PC-9 (cell line): ENCODE data around the gene IL5. TPM values are rescaled to one million over a fixed set of nuclear protein-coding genes. Genes with fewer than 3 reads are reported as not detected.

ENCODE experiments used
- BruUV-seq: library from RNA; stranded (reverse); fragments of 400-500 nt; replicated peaks from 2 replicates; lab custom pipeline; 2021; lab: Mats Ljungman, UMichigan
- CTCF ChIA-PET: fragments of 300-600 bp; sonication (Branson Sonifier 250); formaldehyde crosslinking; loops from one replicate; lab custom pipeline; 2022; ENCODE audit warnings: antibody characterized with exemption; lab: Charles Lee
- POLR2A ChIA-PET: fragments of 300-600 bp; sonication (Branson Sonifier 250); formaldehyde crosslinking; loops from one replicate; lab custom pipeline; 2022; ENCODE audit warnings: antibody characterized with exemption; ENCODE audit not compliant: unreplicated experiment; lab: Charles Lee
- DNase-seq, 2 experiments: peaks; one replicate each; pipeline versions ENCODE4 v3.0.0 to v3.0.0-alpha.2; 2015 to 2022; ENCODE audit warnings: mixed read lengths in 1 of 2
- H2AFZ ChIP-seq: fragments of 200-600 bp; sonication (generic); 2 replicates; pipeline ENCODE4 v1.8.1; 2017; ENCODE audit warnings: antibody characterized with exemption
- H3F3A ChIP-seq: fragments of 200-600 bp; sonication (generic); 2 replicates; pipeline ENCODE4 v1.8.1; 2017; ENCODE audit warnings: antibody characterized with exemption, mild to moderate bottlenecking, low read depth; ENCODE audit not compliant: insufficient read depth
- H3K27ac ChIP-seq: fragments of 200-600 bp; sonication (generic); 2 replicates; pipeline ENCODE4 v1.6.1; 2016; ENCODE audit warnings: mixed run types
- H3K27me3 ChIP-seq: fragments of 200-600 bp; sonication (generic); 2 replicates; pipeline ENCODE4 v1.6.1; 2016; ENCODE audit warnings: low read depth, mixed run types; ENCODE audit not compliant: insufficient read depth
- H3K36me3 ChIP-seq: fragments of 200-600 bp; sonication (generic); 2 replicates; pipeline ENCODE4 v1.6.1; 2016; ENCODE audit warnings: low read depth, mixed run types
- H3K4me1 ChIP-seq: fragments of 200-600 bp; sonication (generic); replicated peaks from 2 replicates; pipeline ENCODE4 v1.6.1; 2016; ENCODE audit warnings: mixed run types; ENCODE audit not compliant: insufficient read depth
- H3K4me2 ChIP-seq: fragments of 200-600 bp; sonication (generic); 2 replicates; pipeline ENCODE4 v1.6.1; 2017; ENCODE audit warnings: mixed run types
- H3K4me3 ChIP-seq: fragments of 200-600 bp; sonication (generic); 2 replicates; pipeline ENCODE4 v1.6.1; 2016; ENCODE audit warnings: mixed run types
- H3K79me2 ChIP-seq: fragments of 200-600 bp; sonication (generic); 2 replicates; pipeline ENCODE4 v1.6.1; 2017; ENCODE audit warnings: low read depth, mixed run types
- H3K9me2 ChIP-seq: fragments of 200-600 bp; sonication (generic); 2 replicates; pipeline ENCODE4 v1.8.1; 2017; ENCODE audit warnings: mild to moderate bottlenecking; ENCODE audit not compliant: insufficient read depth
- H3K9me3 ChIP-seq: fragments of 200-600 bp; sonication (generic); 2 replicates; pipeline ENCODE4 v1.8.1; 2016; ENCODE audit warnings: low read depth; ENCODE audit not compliant: insufficient read depth
- H4K20me1 ChIP-seq: fragments of 200-600 bp; sonication (generic); 2 replicates; pipeline ENCODE4 v1.8.1; 2017; ENCODE audit not compliant: insufficient read depth
- EZH2 ChIP-seq: fragments of 200-600 bp; sonication (generic); IDR thresholded peaks from 2 replicates; pipeline ENCODE4 v1.8.0; 2017; ENCODE audit warnings: antibody characterized with exemption, low read depth
- intact Hi-C: fragments of 100-400 bp; cut with micrococcal nuclease; formaldehyde crosslinking; loops from one replicate; pipeline ENCODE4 v1.10.0; 2022; ENCODE audit not compliant: unreplicated experiment
- total RNA-seq: library from RNA; stranded (reverse); gene quantifications from 2 replicates; pipeline ENCODE4 v1.2.3, GENCODE V29; 2021
- TF ChIP-seq, protein P1 (sequence below): fragments of 200-600 bp; sonication (generic); conservative IDR thresholded peaks from 2 replicates; pipeline ENCODE4 v1.6.1; 2017; ENCODE audit warnings: mixed run types, antibody characterized with exemption, mild to moderate bottlenecking, moderate library complexity

The IL5 gene
- total RNA-seq, 1 experiment from 2014 or later: not detected

DNA sequence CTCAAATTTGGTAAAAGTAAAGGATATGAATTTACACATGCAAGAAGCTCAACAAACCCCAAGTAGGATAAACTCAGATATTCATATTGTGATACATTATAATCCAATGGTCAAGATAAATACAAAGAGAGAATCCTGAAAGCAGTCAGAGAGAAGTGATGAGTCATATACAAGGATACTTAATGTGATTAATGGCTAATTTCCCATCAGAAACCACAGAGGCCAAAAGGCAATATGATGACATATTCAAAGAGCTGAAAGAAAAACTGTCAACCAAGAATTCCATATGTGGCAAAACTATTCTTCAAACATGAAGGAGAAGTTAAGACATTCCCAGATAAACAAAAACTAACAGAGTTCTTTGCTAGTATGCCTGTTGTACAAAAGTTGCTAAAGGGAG is 33.2 kb downstream of the IL5 start:
- CTCF ChIA-PET: no interaction called here
- Histone ChIP-seq H3K79me2 (no peaks in the 10 kb centered on the region), H3K4me2 (no peak overlapping the region), H3K27ac (no peak overlapping the region), H3F3A (peaks cover 25% of the 10 kb centered on the region), H3K9me2 (no peaks in the 10 kb centered on the region), H3K4me3 (no peak overlapping the region), H3K27me3 (no peaks in the 10 kb centered on the region), H3K36me3 (no peaks in the 10 kb centered on the region), H4K20me1 (no peaks in the 10 kb centered on the region), H2AFZ (no peak overlapping the region), H3K4me1 (peaks cover 10% of the 10 kb centered on the region), H3K9me3 (peaks cover 11% of the 10 kb centered on the region)
- TF ChIP-seq, protein P1, sequence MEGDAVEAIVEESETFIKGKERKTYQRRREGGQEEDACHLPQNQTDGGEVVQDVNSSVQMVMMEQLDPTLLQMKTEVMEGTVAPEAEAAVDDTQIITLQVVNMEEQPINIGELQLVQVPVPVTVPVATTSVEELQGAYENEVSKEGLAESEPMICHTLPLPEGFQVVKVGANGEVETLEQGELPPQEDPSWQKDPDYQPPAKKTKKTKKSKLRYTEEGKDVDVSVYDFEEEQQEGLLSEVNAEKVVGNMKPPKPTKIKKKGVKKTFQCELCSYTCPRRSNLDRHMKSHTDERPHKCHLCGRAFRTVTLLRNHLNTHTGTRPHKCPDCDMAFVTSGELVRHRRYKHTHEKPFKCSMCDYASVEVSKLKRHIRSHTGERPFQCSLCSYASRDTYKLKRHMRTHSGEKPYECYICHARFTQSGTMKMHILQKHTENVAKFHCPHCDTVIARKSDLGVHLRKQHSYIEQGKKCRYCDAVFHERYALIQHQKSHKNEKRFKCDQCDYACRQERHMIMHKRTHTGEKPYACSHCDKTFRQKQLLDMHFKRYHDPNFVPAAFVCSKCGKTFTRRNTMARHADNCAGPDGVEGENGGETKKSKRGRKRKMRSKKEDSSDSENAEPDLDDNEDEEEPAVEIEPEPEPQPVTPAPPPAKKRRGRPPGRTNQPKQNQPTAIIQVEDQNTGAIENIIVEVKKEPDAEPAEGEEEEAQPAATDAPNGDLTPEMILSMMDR: no peak
- TF ChIP-seq EZH2: no peak
- POLR2A ChIA-PET: no interaction called here
- BruUV-seq: no TSS peak
- DNase-seq: peak in 1 of 2 experiments; percentile 56
- intact Hi-C loops: no loop called here

DNA sequence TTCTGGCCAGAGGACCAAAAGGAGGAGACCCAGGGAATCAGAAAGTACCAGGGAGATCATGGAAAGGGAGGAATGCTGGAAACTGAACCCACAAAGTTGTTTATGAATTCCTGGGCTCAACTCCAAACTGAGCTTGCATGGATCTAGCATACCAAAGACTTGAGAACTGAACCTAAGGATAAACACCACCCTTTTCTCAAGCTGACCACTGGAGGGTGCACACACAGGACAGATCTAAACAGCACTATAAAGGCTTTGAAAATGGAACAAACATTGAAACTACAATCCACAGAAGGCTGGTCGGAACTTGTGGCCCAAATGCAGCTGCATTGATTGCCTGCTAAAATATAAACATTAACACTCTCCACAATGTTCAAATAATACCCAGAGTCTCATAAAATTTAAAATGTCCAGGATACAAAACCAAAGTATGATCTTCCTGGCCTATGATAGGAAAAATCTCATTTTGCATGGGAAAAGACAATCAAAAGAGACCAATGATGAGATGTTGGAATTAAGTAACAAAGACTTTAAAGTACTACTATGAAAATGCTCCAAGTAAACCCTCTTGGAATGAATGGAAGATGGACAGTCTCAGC is 37.1 kb downstream of the IL5 start:
- Histone ChIP-seq H3K27me3 (no peaks in the 10 kb centered on the region), H3K79me2 (no peaks in the 10 kb centered on the region), H3K36me3 (no peaks in the 10 kb centered on the region), H3K4me2 (no peak overlapping the region), H3K9me2 (no peaks in the 10 kb centered on the region), H3K4me3 (no peak overlapping the region), H4K20me1 (no peaks in the 10 kb centered on the region), H2AFZ (no peak overlapping the region), H3K27ac (no peak overlapping the region), H3K4me1 (peaks cover 15% of the 10 kb centered on the region), H3F3A (peaks cover 25% of the 10 kb centered on the region), H3K9me3 (peaks cover 1% of the 10 kb centered on the region)
- TF ChIP-seq, protein P1: peak; percentile 54
- no peak for TF ChIP-seq EZH2
- no peak for DNase-seq
- CTCF ChIA-PET: interaction anchor here (0.9 kb wide), 1 partner anchor 120 kb away, joined by 3 read pairs; no protein-coding TSS in a partner anchor
- intact Hi-C loops: no loop called here
- BruUV-seq: no TSS peak
- POLR2A ChIA-PET: interaction anchor here (0.8 kb wide), 1 partner anchor 27 kb away, joined by 4 read pairs; no protein-coding TSS in a partner anchor

DNA sequence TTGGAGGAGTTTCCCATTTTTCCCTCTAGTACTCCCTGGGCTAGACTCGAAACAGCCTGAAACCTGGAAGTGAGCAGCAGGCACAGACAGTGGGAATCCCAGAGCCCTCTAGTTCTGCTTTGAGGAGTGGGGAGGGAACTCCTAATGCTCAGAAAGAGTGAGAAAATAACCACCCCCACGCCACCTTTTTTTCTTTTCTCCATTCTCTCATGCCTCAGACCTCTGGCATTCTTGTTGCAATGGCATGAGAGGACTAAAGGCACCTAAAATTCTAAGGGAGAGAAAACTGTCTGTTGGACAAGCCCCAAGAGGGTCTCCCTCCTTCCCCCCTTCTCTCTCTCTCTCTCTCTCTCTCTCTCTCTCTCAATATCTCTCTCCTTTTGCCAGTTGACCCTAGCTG is 37.7 kb downstream of the IL5 start:
- Histone ChIP-seq H3F3A (peaks cover 25% of the 10 kb centered on the region), H3K27ac (no peak overlapping the region), H2AFZ (no peak overlapping the region), H3K27me3 (no peaks in the 10 kb centered on the region), H3K79me2 (no peaks in the 10 kb centered on the region), H3K4me3 (no peak overlapping the region), H3K4me2 (no peak overlapping the region), H3K9me2 (no peaks in the 10 kb centered on the region), H4K20me1 (no peaks in the 10 kb centered on the region), H3K36me3 (no peaks in the 10 kb centered on the region), H3K9me3 (no peaks in the 10 kb centered on the region; the same call in none of the 2 replicates), H3K4me1 (peaks cover 19% of the 10 kb centered on the region)
- DNase-seq: no peak
- BruUV-seq: no TSS peak
- POLR2A ChIA-PET: no interaction called here
- intact Hi-C loops: no loop called here
- CTCF ChIA-PET: interaction anchor here (0.9 kb wide), 1 partner anchor 119 kb away, joined by 3 read pairs; no protein-coding TSS in a partner anchor
- no peak for TF ChIP-seq EZH2
- TF ChIP-seq, protein P1: no peak
